OCI-M1 (cell line): ENCODE data around the gene WTIP.
"Not testable (repeated sequence)": the region's sequence is repeated elsewhere in the genome, so short reads cannot be mapped to it uniquely, and the experiment has no call there.

Experiments used
- DNase-seq: peaks from one replicate; lab custom pipeline; 2025; lab: John Stamatoyannopoulos, UW

WTIP gene

DNA sequence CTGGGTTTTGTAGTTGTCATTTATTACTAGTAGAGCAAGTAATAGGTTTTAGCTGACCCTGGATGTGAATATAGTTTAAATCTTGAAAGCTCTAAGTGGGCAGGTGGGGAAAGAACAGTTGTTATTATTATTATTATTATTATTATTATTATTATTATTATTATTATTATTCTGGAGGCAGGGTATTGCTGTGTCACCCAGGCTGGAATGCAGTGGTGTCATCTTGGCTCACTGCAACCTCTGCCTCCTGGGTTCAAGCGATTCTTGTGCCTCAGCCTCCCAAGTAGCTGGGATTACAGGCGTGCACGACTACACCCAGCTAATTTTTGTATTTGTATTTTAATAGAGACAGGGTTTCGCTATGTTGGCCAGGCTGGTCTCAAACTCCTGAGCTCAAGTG is 3.1 kb upstream of the WTIP start:
- DNase-seq = not testable (repeated sequence)

DNA sequence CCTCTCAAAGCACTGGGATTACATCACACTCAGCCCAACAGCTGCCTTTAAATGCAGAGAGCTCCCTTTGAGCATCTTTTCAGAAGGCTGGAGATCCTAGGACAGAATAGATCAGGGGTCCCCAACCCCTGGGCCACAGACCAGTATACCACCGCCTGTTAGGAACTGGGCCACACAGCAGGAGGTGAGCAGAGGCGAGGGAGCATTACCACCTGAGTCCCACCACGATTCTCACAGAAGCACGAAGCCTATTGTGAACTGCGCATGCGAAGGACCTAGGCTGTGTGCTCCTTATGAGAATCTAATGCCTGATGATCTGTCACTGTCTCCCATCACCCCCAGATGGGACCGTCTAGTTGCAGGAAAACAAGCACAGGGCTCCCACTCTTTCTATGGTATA is 2.2 kb upstream of the WTIP start:
- DNase-seq = no peak

DNA sequence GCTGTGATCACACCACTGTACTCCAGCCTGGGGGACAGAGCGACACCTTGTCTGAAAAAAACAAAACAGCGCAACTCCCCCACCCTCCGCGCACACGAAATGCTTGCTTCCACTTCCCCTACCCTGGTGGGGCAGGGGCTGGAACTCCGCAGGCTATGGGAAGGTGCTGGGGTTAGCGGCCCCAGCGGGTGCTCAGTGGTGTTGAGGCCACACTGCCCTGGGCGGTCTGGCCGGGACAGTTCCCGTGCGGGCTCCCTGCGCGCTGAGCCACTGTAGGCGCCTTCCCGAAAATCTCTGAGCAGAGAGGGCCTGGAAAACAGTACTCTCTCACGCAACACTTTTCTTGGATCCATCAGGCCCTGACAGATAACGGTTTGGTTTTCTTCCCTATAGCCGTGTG is 1.1 kb upstream of the WTIP start:
- no peak for DNase-seq

DNA sequence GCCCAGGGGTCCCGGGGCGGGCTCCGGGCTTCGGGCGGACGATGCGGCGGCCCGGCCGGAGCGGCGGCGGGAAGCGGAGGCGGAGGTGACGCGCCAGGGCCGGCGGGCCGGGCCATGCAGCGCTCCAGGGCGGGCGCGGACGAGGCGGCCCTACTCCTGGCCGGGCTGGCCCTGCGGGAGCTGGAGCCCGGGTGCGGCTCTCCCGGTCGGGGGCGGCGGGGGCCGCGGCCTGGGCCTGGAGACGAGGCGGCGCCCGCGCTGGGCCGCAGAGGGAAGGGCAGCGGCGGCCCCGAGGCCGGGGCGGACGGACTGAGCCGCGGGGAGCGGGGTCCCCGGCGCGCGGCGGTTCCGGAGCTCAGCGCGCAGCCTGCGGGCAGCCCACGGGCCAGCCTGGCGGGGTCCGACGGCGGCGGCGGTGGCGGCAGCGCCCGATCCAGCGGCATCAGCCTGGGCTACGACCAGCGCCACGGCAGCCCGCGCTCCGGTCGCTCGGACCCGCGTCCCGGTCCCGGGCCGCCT is 362 bp downstream of the WTIP start:
- DNase-seq = no peak

DNA sequence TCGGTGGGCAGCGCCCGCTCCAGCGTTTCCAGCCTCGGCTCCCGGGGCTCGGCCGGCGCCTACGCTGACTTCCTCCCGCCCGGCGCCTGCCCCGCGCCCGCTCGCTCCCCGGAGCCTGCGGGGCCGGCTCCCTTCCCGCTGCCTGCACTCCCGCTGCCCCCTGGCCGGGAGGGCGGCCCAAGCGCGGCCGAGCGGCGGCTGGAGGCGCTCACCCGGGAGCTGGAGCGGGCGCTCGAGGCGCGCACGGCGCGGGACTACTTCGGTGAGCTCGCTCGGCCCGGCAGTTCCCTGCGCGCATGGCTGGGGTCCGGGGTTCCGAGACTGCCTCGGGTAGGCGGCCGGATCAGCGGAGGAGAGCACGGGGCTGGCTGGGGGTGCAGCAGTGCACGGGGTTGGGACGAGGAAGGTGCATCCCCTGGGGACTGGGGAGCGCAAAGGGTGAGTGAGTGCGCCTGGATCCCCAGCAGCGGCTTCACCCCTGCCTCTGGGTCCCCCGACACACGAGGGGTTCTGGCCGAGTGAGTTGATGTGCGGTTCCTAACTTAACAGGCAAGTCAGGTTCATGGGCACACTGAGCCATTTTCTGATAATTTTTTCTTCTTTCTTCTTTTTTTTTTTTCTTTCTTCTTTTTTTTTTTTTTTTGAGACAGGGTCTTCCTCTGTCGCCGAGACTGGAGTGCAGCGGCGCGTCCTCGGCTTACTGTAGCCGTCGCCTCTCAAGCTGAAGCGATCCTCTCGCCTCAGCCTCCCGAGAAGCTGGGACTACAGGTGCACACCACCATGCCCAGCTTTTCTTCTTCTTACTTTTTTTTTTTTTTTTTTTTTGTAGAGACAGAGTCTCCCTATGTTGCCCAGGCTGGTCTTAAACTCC is 1.1 kb downstream of the WTIP start:
- DNase-seq = no peak

DNA sequence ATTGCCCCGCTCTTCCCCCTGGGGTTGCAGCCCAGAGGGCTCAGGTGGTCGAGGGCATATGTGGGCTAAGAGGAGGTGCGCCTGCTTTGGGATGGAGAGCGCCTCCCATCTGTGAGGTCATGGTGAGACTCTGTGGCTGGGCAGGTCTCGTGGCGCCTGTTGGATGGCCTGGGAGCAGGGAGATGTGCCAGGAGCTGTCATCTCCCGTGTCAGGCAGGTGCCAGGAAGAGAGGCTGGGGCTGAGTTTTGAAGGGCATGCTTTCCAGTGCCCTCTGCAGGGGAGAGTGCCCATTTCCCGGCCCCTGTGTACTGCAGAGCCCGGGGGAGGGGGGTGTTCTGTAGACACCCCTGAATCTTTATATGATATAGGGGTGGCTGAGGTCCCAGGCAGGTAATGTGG is 2.8 kb downstream of the WTIP start:
- no peak for DNase-seq

DNA sequence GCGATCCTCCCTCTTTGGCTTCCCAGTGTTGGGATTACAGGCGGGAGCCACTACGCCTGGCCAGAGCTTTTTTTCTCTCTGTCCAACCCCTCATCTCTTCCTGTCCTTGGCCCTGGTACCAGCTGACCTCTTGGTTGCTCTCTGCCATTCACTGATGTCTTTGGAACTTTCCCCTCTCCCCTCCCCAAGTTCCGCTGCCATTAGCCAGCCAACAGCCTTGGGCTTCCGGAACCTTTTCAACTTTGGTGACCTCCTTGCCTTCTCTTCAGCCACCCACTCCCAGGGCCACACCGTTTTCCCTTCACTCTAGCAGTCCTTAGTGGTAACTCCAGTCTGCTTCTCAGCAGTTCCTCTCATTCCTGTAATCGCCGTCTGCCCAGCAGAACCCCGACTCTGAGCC is 4.3 kb downstream of the WTIP start:
- no peak for DNase-seq

DNA sequence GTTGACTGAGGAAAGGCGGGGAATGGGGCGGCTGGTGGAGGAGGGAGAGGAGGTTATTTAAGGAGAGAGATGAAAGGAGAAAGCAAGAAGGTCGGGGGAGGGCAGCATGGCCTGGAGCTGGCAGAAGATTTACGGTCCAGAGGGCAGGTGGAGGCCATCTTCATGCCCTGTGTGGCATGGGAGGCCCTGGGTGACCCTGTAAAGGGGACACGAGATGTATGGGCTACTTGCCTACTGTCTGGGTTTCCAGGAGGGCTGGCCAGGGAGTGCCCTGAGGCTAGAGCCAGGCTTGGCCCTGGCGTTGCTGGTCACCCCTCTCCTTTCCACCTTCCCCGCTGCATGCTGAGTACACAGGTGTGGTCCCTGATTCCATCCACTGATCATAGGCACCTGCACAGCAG is 6.1 kb downstream of the WTIP start:
- no peak for DNase-seq

DNA sequence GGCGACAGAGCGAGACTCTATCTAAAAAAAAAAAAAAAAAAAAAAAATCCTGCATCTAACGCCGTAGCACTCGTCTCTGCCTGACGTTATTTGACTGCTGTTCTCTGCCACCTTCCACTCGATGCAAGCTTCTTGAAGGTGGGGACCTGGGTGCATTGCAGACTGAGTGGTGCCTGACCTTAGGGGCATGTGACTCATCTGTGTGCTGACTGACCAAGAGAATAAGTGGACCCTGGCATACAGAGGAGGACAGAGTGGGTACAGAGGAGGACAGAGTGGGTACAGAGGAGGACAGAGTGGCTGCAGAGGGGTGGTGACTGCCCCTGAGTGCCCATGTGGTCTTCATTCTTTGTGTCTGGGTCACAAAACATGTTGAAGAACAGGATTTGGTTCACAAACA is 7.6 kb downstream of the WTIP start:
- no peak for DNase-seq

DNA sequence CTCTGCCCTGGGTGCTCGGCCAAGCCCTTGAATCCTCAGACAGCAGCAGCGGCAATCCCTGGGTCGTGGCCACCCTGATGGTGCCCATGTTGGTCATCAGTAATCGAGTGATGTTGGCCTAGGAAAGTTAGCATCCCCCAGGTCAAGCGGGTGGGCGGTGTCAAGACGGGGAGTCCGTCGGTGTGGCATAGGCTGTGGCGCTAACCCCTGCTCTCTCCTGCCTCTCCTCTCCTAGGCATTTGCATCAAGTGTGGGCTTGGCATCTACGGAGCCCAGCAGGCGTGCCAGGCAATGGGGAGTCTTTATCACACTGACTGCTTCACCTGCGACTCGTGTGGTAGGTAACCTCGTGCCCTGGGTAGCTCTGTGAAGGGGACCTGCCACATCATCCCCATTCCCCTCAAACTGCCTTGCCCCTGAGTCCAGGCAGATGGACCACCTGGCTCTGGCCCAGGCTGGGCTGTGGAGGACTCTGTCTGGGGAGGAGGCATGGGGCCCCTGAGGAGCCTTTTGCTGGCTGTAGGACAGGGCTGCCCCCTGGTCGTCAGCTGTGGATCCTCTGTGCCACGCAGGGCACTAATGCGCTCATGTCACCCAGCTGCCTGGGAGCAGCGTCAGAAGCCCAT is 8.7 kb downstream of the WTIP start:
- DNase-seq = no peak

DNA sequence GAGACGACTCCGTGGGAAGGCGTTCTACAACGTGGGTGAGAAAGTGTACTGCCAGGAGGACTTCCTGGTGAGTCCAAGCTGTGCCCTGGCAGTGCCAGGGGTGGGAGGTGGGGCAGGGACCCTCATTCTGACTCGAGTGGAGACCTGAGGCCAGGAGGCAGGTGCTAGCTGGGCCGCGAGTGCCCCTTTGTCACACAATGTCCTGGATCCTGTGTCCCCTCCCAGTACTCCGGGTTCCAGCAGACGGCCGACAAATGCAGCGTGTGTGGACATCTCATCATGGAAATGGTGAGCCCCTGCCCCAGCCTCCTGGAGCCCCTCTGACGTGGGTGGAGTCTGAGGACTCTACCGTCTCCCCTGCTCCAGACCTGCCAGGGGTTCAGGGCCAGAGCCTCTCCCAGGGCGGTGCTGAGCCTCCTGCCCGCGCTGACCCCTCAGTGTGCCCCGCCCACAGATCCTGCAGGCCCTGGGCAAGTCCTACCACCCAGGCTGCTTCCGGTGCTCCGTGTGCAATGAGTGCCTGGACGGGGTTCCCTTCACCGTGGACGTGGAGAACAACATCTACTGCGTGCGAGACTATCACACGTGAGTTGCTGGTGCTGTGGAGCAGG is 11.6 kb downstream of the WTIP start:
- no peak for DNase-seq

DNA sequence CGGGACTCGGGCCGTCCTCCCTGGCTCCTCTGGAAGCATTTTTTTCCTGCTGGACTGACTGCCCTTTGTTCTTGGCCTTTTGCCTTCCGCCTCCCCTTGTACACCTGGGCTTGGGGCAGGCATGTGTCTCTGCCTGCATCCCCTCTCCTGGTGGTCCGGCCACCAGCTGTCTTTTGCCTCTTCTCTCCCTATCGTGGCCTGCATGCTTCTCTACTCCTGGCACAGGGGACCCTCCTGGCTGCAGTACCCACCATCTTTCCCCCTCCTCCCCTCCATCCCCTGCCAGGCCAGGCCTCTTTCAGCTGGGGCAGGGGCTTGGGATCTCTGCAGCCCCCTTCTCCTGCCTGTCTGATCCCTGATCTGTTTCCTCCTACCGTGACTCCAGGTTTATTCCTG is 12.1 kb downstream of the WTIP start:
- no peak for DNase-seq

DNA sequence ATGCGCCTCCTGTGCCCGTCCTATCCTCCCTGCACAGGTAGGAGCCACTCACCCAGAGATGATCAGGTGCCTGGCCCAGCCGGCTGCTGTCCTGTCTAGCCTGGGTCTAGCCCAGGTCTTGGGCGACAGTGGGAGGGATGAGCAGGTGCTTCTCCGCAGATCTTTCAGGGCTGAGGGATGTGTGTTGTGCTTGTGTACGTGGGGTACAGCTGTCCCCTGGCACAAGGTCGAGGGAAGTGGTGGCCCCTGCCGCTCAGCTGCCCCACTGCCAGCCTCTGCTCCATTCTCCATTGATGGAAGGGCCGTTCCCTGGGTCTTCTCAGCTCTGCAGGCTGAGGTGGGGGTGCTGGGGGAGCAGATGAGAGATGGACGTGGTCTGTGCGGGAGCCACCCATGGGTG is 13.0 kb downstream of the WTIP start:
- no peak for DNase-seq

DNA sequence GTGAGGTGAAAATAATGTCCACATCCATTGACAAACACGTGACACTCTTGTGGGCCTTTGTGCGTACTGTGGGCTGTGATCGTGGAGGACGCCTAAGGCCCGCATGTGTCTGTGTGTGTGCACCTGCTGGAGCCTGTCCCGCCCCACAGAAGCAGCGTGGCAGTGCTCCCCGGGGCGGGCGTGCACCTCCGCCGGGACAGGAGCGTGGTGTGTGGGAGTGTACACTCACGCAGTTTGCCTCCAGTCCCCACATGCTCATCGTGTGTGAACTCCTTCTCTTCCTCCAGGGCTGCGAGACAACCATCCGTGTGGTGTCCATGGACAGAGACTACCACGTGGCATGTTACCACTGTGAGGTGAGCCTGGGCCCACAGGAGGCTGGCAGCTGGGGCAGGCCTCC is 13.9 kb downstream of the WTIP start:
- DNase-seq = no peak

DNA sequence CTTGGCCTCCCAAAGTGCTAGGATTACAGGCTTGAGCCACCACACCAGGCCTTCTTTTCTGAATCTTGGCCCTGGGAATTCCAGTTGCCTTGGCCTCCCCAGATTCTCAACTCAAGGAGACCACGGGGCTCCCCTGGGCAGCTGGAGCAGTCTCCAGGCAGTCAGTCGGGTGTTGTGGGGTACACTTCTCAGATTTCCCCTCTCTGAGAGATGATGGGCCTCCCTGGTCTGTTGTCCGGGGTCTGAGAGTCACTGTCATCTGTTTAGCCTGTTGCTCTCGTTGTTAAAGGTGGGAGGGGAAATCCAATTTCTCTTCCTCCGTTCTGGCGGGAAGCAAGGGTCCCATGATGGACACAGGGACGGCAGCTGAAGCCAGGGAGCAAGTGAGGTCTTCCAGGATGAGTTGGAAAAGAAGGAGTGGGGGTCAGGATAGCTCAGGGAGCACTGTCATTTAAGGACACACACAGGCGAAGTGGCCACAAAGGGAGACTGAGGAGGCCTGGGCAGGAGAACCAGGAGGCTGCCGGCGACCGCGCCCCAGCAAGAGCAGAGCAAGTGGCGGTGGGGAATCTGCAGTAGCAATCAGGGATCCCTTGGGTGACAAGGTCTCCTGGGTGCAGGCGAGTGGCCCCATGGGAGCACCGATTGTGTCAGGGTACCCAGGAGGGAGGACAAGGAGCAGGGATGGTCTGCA is 15.7 kb downstream of the WTIP start:
- no peak for DNase-seq

DNA sequence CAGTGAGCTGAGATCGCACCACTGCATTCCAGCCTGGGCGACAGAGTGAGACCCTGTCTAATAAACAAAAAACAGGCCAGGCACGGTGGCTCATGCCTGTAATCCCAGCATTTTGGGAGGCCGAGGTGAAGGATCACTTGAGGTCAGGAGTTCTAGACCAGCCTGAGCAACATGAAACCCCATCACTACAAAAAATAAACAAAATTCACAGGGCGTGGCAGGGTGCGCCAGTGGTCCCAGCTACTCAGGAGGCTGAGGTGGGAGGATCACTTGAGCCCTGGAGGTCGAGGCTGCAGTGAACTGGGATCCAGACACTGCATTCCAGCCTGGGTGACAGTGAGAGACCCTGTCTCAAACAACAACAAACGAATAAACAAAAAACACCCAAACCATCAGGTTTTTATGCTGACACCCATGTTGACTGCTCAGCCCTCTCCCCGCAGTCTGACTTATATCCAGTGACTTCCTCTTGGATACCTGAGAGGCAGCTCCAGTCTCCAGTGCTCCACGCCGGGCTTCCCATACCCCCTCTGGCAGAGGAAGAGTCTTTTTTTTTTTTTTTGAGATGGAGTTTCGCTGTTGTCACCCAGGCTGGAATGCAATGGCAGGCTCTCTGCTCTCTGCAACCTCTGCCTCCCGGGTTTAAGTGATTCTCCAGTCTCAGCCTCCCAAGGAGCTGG is 17.7 kb downstream of the WTIP start:
- DNase-seq = no peak

DNA sequence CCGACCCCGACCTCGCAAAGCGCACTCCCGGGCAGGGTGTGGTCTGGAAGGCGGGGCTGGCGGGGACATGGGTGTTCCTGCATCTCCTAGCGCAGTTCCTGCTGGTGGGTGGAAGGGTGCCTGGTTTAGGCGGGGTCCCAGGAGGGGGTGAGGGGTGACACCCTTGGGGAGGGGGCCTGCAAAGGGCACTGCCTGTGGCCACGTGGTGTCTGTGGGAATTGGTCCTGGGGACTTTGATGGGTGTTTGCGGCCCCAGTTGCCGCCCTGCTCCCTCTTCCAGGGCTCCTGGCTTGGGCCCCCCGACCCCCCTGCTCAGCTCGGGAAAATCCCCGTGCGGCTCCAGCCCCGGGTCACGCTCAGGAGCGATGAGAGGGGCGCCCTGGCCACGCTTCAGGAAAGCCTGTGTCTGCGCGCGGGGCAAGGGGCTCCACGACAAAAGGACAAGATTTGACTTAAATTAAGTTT is 19.1 kb downstream of the WTIP start:
- DNase-seq = no peak

DNA sequence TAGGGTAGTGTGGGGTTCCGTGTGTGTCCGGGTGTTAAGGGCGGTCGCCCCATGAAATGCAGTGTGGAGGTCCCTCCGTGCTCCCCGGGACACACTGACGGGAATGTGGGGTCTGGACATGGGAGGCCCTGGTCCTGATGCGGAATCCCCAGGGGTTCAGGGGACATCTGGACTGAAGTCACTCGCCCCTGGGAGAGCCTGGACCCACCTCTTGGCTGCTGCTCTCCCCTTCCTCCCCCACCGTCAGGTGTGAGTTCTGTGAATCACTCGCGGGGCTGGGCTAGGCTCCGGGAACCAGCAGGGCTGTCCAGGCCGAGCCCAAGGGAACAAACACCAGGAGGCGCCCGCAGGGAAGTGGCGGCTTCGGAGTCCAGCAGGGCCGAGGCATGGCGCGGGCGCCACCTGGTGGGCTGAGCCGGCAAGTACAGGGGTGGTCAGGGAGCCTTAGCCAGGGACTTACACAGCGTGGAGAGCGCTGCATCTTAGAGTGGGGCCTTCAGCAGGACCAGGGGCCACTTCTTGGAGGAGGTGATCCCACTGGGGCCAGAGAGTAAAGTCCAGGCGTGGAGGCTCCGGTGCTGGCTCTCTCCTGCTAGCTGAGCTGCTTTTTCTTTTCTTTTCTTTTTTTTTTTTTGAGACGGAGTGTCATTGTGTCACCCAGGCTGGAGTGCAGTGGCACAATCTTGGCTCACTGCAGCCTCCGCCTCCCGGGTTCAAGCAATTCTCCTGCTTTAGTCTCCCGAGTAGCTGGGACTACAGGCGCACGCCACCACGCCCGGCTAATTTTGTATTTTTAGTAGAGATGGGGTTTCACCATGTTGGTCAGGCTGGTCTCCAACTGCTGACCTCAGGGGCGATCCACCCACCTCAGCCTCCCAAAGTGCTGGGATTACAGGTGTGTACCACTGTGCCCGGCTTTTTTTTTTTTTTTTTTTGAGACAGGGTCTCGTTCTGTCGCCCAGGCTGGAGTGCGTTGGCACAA is 20.1 kb downstream of the WTIP start:
- peak; percentile 95 for DNase-seq

DNA sequence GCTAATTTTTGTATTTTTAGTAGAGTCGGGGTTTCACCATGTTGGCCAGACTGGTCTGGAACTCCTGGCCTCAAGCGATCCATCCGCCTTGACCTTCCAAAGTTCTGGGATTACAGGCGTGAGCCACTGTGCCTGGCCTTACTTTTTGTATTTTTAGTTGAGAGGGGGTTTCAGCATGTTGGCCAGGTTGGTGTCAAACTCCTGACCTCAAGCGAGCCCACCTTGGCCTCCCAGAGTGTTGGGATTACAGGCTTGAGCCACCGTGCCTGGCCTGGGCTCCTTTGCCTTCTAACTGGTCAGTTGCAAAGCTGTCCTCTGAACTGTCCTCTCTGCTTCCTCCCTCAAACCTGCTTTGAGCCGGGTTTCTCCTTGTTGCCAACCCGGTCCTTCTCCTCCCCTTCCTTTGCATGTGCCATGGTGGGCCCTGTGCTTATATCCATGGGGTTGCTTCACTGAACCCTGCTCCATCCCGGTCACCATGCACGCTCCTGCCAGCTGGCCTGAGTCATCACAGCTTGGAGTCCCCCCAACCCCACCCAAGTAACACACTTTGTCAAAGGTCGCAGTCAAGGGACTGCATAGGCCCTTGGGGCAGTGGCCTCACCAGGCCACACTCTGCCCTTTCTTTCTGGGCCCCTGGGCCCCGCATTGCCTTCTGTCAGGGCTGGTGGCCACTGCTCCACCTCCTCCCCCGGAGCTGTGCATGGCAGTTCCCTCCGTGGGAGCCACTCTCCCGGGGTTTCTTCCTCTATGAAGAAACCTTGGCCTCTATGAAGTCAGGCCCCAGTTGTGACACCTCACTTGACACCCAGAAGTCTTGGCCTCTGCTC is 21.2 kb downstream of the WTIP start:
- DNase-seq = no peak
